Measurements from ENCODE around the gene POSTN. TPM values are rescaled to one million over a fixed set of nuclear protein-coding genes. Genes with fewer than 3 reads are reported as not detected.

Gene POSTN
- 1,081 and 1,287 TPM in 2 replicates for total RNA-seq

DNA sequence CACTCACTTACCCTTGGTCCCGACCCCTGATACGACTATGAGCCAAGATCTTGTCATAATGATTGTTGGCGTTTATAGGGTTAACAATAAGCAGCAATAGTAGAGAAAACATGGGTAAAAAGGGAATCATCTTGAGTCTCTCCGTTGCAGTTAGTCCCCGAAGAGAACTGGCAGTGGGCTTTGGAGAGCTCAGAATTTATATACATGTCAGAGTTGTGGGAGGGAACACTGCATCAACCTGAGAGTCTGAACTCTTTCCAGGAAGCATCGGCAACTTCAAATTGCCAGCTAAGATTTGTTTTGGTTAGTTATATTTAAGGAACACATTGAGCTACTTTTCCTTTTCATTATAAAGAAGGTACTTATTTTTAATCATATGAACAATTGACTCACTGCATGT, at the start of gene POSTN:
POSTN (minus strand) TSS at position 172 of the 400 bp plus-strand sequence; CDS start at position 130, 42 bp downstream.
- TF ChIP-seq, protein P1, sequence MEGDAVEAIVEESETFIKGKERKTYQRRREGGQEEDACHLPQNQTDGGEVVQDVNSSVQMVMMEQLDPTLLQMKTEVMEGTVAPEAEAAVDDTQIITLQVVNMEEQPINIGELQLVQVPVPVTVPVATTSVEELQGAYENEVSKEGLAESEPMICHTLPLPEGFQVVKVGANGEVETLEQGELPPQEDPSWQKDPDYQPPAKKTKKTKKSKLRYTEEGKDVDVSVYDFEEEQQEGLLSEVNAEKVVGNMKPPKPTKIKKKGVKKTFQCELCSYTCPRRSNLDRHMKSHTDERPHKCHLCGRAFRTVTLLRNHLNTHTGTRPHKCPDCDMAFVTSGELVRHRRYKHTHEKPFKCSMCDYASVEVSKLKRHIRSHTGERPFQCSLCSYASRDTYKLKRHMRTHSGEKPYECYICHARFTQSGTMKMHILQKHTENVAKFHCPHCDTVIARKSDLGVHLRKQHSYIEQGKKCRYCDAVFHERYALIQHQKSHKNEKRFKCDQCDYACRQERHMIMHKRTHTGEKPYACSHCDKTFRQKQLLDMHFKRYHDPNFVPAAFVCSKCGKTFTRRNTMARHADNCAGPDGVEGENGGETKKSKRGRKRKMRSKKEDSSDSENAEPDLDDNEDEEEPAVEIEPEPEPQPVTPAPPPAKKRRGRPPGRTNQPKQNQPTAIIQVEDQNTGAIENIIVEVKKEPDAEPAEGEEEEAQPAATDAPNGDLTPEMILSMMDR (IDR thresholded peaks at IDR 0.05; ENCODE audit: extremely low read depth, low read depth, low read length) = no peak
- Histone ChIP-seq H3K27me3 (ENCODE audit: insufficient read depth, low read length) (no peaks in the 10 kb centered on the region), H3K9me3 (ENCODE audit: low read depth, low read length) (no peaks in the 10 kb centered on the region), H4K20me1 (ENCODE audit: insufficient read depth, low read length) (peaks cover 2% of the 10 kb centered on the region), H3K79me2 (ENCODE audit: insufficient read depth, low read length) (peaks cover 44% of the 10 kb centered on the region), H3K4me2 (ENCODE audit: insufficient read depth, low read length) (peak within 1 kb of the TSS; percentile 75), H3K4me3 (ENCODE audit: insufficient read depth, low read length) (peak within 1 kb of the TSS; percentile 72), H2AFZ (ENCODE audit: low read length) (peak within 1 kb of the TSS; percentile 68), H3K36me3 (ENCODE audit: insufficient read depth, low read length) (peaks cover 31% of the 10 kb centered on the region), H3K4me1 (ENCODE audit: insufficient read depth, low read length) (peaks cover 33% of the 10 kb centered on the region), H3K27ac (ENCODE audit: low read depth, low read length) (peak within 1 kb of the TSS; percentile 76)
- DNase-seq (ENCODE audit: insufficient read length, low spot score, missing footprints) = no peak

- no peak overlapping the region for H3K4me3 ChIP-seq (ENCODE audit: insufficient read depth, low read length)
- TF ChIP-seq, protein P1 (IDR thresholded peaks at IDR 0.05; ENCODE audit: extremely low read depth, low read depth, low read length) = no peak
- no peak overlapping the region for H2AFZ ChIP-seq (ENCODE audit: low read length)
- H3K4me1 ChIP-seq (ENCODE audit: insufficient read depth, low read length) = peaks cover 23% of the 10 kb centered on the region
- DNase-seq (ENCODE audit: insufficient read length, low spot score, missing footprints) = no peak
- no peak overlapping the region for H3K4me2 ChIP-seq (ENCODE audit: insufficient read depth, low read length)
- no peaks in the 10 kb centered on the region for H4K20me1 ChIP-seq (ENCODE audit: insufficient read depth, low read length)
- H3K79me2 ChIP-seq (ENCODE audit: insufficient read depth, low read length) = no peaks in the 10 kb centered on the region
- H3K27me3 ChIP-seq (ENCODE audit: insufficient read depth, low read length) = no peaks in the 10 kb centered on the region
- no peak overlapping the region for H3K27ac ChIP-seq (ENCODE audit: low read depth, low read length)
- H3K36me3 ChIP-seq (ENCODE audit: insufficient read depth, low read length) = peaks cover 26% of the 10 kb centered on the region
- H3K9me3 ChIP-seq (ENCODE audit: low read depth, low read length) = no peaks in the 10 kb centered on the region
Measured at GRCh38 chr13:37647031-37647650, 48.6 kb upstream of the POSTN start.

DNA sequence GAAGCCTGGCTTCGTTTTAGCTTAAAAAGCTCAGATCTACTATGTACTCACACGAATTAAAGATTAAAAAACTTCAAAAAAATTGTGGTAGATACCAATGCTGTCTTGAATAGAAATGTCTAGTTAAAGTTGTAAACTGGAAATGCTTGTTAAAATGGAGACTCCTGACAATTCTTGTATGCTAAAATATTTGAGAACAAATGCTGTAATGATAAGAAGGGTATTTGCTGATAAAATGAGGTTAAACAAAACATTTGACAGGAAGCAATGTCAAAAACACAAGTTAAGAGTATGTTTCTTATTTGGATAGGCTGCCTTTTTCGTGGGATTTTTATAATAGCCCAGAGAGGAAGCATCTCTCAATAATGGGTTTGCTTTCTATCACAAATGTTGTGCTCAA, 48.0 kb upstream of the POSTN start:
- no peak overlapping the region for H2AFZ ChIP-seq (ENCODE audit: low read length)
- H3K4me3 ChIP-seq (ENCODE audit: insufficient read depth, low read length) = no peak overlapping the region
- DNase-seq (ENCODE audit: insufficient read length, low spot score, missing footprints) = no peak
- peaks cover 24% of the 10 kb centered on the region for H3K36me3 ChIP-seq (ENCODE audit: insufficient read depth, low read length)
- H3K9me3 ChIP-seq (ENCODE audit: low read depth, low read length) = no peaks in the 10 kb centered on the region
- peak overlapping the region; percentile 3 for H3K27ac ChIP-seq (ENCODE audit: low read depth, low read length)
- H4K20me1 ChIP-seq (ENCODE audit: insufficient read depth, low read length) = no peaks in the 10 kb centered on the region
- no peaks in the 10 kb centered on the region for H3K79me2 ChIP-seq (ENCODE audit: insufficient read depth, low read length)
- TF ChIP-seq, protein P1 (IDR thresholded peaks at IDR 0.05; ENCODE audit: extremely low read depth, low read depth, low read length) = no peak
- H3K4me2 ChIP-seq (ENCODE audit: insufficient read depth, low read length) = no peak overlapping the region
- no peaks in the 10 kb centered on the region for H3K27me3 ChIP-seq (ENCODE audit: insufficient read depth, low read length)
- H3K4me1 ChIP-seq (ENCODE audit: insufficient read depth, low read length) = peaks cover 17% of the 10 kb centered on the region

GRCh38 chr13:37645181-37645740, 46.7 kb upstream of the POSTN start:
- TF ChIP-seq, protein P1 (IDR thresholded peaks at IDR 0.05; ENCODE audit: extremely low read depth, low read depth, low read length) = no peak
- Histone ChIP-seq H3K4me2 (ENCODE audit: insufficient read depth, low read length) (no peak overlapping the region), H2AFZ (ENCODE audit: low read length) (peak overlapping the region; percentile 6)

More at GRCh38 chr13:37645181-37645740, 46.7 kb upstream of the POSTN start:
- no peak for DNase-seq (ENCODE audit: insufficient read length, low spot score, missing footprints)
- Histone ChIP-seq H4K20me1 (ENCODE audit: insufficient read depth, low read length) (no peaks in the 10 kb centered on the region), H3K27me3 (ENCODE audit: insufficient read depth, low read length) (no peaks in the 10 kb centered on the region), H3K27ac (ENCODE audit: low read depth, low read length) (no peak overlapping the region), H3K79me2 (ENCODE audit: insufficient read depth, low read length) (no peaks in the 10 kb centered on the region), H3K4me3 (ENCODE audit: insufficient read depth, low read length) (no peak overlapping the region), H3K9me3 (ENCODE audit: low read depth, low read length) (no peaks in the 10 kb centered on the region), H3K36me3 (ENCODE audit: insufficient read depth, low read length) (peaks cover 15% of the 10 kb centered on the region), H3K4me1 (ENCODE audit: insufficient read depth, low read length) (peaks cover 24% of the 10 kb centered on the region)
